IgD-negative memory B cell (primary cell): ENCODE data around the gene HOXA11. TPM values are rescaled to one million over a fixed set of nuclear protein-coding genes. Genes with fewer than 3 reads are reported as not detected.

Source experiments
- H3K27ac Mint-ChIP-seq, 3 donors: one replicate each; pipeline ENCODE4 v1.8.0; 2020 to 2022; ENCODE audit warnings: mild to moderate bottlenecking in 3 of 3, mixed read lengths in 3 of 3, moderate library complexity in 1 of 3
- H3K27me3 Mint-ChIP-seq: one replicate; pipeline ENCODE4 v1.8.0; 2021; ENCODE audit warnings: mixed read lengths
- H3K36me3 Mint-ChIP-seq: one replicate; pipeline ENCODE4 v1.8.0; 2020; ENCODE audit warnings: mild to moderate bottlenecking, mixed read lengths
- H3K4me1 Mint-ChIP-seq, 3 donors: one replicate each; pipeline ENCODE4 v1.8.0; 2020 to 2022; ENCODE audit warnings: mixed read lengths in 3 of 3, mild to moderate bottlenecking in 1 of 3
- H3K4me3 Mint-ChIP-seq, 4 donors: one replicate each; pipeline ENCODE4 v1.8.0; 2020 to 2022; ENCODE audit warnings: mild to moderate bottlenecking in 4 of 4, mixed read lengths in 4 of 4, moderate library complexity in 3 of 4
- H3K9me3 Mint-ChIP-seq, 3 donors: one replicate each; pipeline ENCODE4 v1.8.0; 2020 to 2021; ENCODE audit warnings: mixed read lengths in 3 of 3, mild to moderate bottlenecking in 1 of 3
- polyA plus RNA-seq: library from polyadenylated mRNA; unstranded; fragments of 300-500 nt; fragmentation: Illumina TruSeq; gene quantifications from one replicate; pipeline ENCODE4 v1.2.3, GENCODE V29; 2021

HOXA11 gene
- polyA plus RNA-seq, 1 donor from 2014 or later, result not detected

- H3K36me3 Mint-ChIP-seq, result peaks cover 2% of the 10 kb centered on the region
- H3K4me1 Mint-ChIP-seq, result peaks cover 8 to 20% (median 11%) of the 10 kb centered on the region in 3 donors
- peaks cover 0 to 5% (median 0%) of the 10 kb centered on the region in 3 donors for H3K9me3 Mint-ChIP-seq
- H3K27me3 Mint-ChIP-seq, result peaks cover 41% of the 10 kb centered on the region
- H3K4me3 Mint-ChIP-seq, result peak overlapping the region in 3 of 4 donors; percentile 52 to 75 (median 58)
- peak overlapping the region; percentile 86 to 94 (median 93) for H3K27ac Mint-ChIP-seq
Measured at GRCh38 chr7:27174874-27175625, 10.0 kb downstream of the HOXA11 start.

GRCh38 chr7:27173956-27174873 is 10.8 kb downstream of the HOXA11 start, which contains the start of gene HOXA10:
TSS of gene HOXA10 (minus strand) at chr7:27174320. CDS start at chr7:27174306, 14 bp downstream.
- Mint-ChIP-seq H3K4me1 (peaks cover 7 to 20% (median 7%) of the 10 kb centered on the region in 3 donors), H3K4me3 (peak within 1 kb of the TSS; percentile 54 to 75 (median 63)), H3K27me3 (peaks cover 34% of the 10 kb centered on the region)

DNA sequence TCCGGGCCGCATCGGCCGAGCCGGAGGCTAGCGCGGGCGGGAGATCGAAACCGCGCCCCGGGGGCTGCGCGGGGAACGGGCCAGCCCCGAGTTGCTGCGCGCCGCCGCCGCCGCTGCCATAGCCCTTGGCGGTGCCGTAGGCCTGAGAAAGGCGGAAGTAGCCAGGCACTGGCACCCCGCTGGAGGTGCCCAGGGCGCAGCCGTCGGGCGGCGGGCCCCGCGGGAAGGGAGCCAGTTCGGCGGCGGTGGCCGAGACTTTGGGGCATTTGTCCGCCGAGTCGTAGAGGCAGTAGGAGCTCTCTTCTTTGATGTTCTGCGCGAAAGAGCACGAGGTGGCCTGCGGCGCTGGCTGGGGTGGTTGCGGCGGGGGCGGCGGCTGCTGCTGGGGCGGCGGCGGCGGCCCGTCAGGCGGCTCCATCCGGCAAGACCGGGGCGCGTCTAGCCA is 11.5 kb downstream of the HOXA11 start:
- Mint-ChIP-seq H3K27me3 (peaks cover 40% of the 10 kb centered on the region), H3K9me3 (peaks cover 0 to 8% (median 0%) of the 10 kb centered on the region in 3 donors), H3K4me1 (peaks cover 7 to 20% (median 10%) of the 10 kb centered on the region in 3 donors), H3K27ac (peak overlapping the region in 1 of 3 donors; percentile 92), H3K4me3 (peak overlapping the region in 2 of 4 donors; percentile 45 to 54), H3K36me3 (peaks cover 2% of the 10 kb centered on the region)

More at GRCh38 chr7:27173956-27174873, 10.8 kb downstream of the HOXA11 start, which contains the start of gene HOXA10:
- H3K27ac Mint-ChIP-seq, result peak within 1 kb of the TSS; percentile 86 to 98 (median 93)
- H3K9me3 Mint-ChIP-seq, result peaks cover 0 to 5% (median 0%) of the 10 kb centered on the region in 3 donors
- peaks cover 2% of the 10 kb centered on the region for H3K36me3 Mint-ChIP-seq

- Mint-ChIP-seq H3K27ac (peak overlapping the region in 2 of 3 donors; percentile 92 to 98), H3K9me3 (peaks cover 0 to 8% (median 0%) of the 10 kb centered on the region in 3 donors), H3K4me1 (peaks cover 7 to 16% (median 10%) of the 10 kb centered on the region in 3 donors), H3K4me3 (peak overlapping the region in 2 of 4 donors; percentile 45 to 86), H3K27me3 (peaks cover 44% of the 10 kb centered on the region), H3K36me3 (peaks cover 2% of the 10 kb centered on the region)
Measured at GRCh38 chr7:27172823-27173510, 12.1 kb downstream of the HOXA11 start.

GRCh38 chr7:27172315-27172774 is 12.7 kb downstream of the HOXA11 start:
- peaks cover 0 to 8% (median 0%) of the 10 kb centered on the region in 3 donors for H3K9me3 Mint-ChIP-seq
- H3K27ac Mint-ChIP-seq, result peak overlapping the region; percentile 92 to 98 (median 96)
- peaks cover 7 to 12% (median 10%) of the 10 kb centered on the region in 3 donors for H3K4me1 Mint-ChIP-seq
- H3K36me3 Mint-ChIP-seq, result peaks cover 2% of the 10 kb centered on the region
- H3K27me3 Mint-ChIP-seq, result peaks cover 49% of the 10 kb centered on the region
- peak overlapping the region in 3 of 4 donors; percentile 60 to 86 (median 85) for H3K4me3 Mint-ChIP-seq

- H3K4me3 Mint-ChIP-seq, result peak overlapping the region; percentile 51 to 91 (median 73)
- peaks cover 2% of the 10 kb centered on the region for H3K36me3 Mint-ChIP-seq
- peaks cover 52% of the 10 kb centered on the region for H3K27me3 Mint-ChIP-seq
- peaks cover 0 to 10% (median 0%) of the 10 kb centered on the region in 3 donors for H3K9me3 Mint-ChIP-seq
- peaks cover 7 to 12% (median 10%) of the 10 kb centered on the region in 3 donors for H3K4me1 Mint-ChIP-seq
- peak overlapping the region; percentile 92 to 98 (median 96) for H3K27ac Mint-ChIP-seq
Measured at GRCh38 chr7:27171637-27172314, 13.3 kb downstream of the HOXA11 start.

GRCh38 chr7:27171325-27171636 is 13.8 kb downstream of the HOXA11 start:
- peaks cover 7 to 12% (median 10%) of the 10 kb centered on the region in 3 donors for H3K4me1 Mint-ChIP-seq
- peaks cover 51% of the 10 kb centered on the region for H3K27me3 Mint-ChIP-seq
- H3K27ac Mint-ChIP-seq, result peak overlapping the region; percentile 27 to 98 (median 92)
- H3K36me3 Mint-ChIP-seq, result peaks cover 2% of the 10 kb centered on the region
- peak overlapping the region in 2 of 4 donors; percentile 60 to 91 for H3K4me3 Mint-ChIP-seq
- peaks cover 0 to 10% (median 0%) of the 10 kb centered on the region in 3 donors for H3K9me3 Mint-ChIP-seq

DNA sequence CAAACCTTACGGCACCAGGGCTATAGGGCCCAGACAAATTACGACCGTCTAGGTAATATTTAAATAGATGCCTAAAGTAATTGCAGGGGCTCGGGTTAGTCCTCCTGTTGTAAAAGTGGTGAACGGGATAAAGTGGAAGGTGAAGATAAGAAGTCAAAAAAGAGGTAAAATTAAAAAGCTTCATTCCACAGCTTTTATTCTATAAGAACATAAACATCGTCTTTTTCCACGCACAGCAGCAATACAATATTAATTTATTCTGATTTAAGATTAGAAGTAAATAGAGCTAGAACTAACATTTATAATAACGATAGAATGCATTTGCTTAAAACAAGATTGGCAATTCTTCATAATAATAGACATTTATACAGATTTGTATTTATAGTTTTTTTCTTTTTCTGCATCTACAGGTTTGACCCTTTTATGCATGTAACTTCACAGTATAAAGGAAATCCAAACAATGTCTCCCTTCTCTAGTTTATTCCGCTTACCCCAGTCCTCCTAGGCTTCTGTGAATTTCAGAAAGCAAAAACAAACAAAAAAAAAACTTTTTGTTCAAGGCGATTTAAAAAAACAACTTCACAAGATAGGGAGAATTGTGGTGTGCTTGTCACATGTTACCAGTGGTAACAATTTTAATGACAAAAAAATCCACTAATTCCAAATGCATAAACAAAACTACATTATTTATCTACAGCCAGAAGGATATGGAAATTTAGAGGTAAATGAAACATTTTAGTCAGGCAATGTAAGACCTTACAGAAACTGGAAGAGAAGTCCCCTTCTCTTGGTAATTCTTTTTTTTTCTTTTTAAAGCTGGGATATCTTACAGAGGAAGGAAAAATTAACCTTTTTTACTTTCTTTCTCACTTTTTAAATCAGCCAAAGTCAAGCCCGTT is 14.4 kb downstream of the HOXA11 start:
- peaks cover 7 to 12% (median 10%) of the 10 kb centered on the region in 3 donors for H3K4me1 Mint-ChIP-seq
- peak overlapping the region; percentile 63 to 98 (median 80) for H3K27ac Mint-ChIP-seq
- peaks cover 0 to 13% (median 0%) of the 10 kb centered on the region in 3 donors for H3K9me3 Mint-ChIP-seq
- H3K4me3 Mint-ChIP-seq, result peak overlapping the region in 3 of 4 donors; percentile 17 to 62 (median 60)
- peaks cover 48% of the 10 kb centered on the region for H3K27me3 Mint-ChIP-seq
- H3K36me3 Mint-ChIP-seq, result peaks cover 2% of the 10 kb centered on the region

DNA sequence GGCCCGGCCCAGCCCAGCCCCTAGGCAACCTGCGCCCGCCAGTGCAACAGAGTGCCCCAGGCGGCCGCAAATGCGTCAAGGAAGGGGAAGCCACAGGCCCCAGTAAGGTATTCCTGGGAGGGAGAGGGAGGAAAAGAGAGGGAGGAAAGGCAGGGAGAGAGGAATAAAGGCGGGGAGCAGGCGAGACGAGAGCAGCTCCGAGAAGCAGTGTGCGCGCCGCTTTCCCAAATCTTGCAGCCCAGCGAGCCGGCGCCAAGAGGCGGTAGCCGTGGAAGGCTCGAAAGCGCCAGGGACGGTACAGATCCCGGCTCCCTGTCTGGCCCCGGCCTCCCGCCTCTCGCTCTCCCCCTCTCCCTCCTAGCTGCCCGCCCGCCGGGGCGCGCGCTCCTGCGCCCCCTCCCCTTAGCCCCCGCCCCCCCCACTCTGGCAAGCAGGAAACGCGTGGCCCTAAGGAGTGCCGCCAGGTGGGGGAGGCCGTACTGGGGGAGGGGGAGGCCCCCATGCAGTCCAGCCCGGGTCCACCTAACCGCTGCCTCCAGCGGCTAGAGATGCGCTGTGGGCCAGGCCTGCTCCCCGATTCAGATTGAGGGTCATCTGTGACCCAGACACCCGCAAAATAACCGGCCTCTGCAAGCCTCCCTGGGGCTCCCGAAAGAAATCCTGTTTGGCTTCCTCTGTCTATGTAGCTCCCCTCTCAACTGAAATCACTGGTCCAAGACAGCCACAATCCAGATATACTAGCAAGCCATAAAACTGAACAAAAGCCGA is 15.2 kb downstream of the HOXA11 start:
- Mint-ChIP-seq H3K27me3 (peaks cover 44% of the 10 kb centered on the region), H3K4me3 (peak overlapping the region in 3 of 4 donors; percentile 45 to 62 (median 60)), H3K9me3 (peaks cover 0 to 13% (median 0%) of the 10 kb centered on the region in 3 donors), H3K27ac (peak overlapping the region; percentile 63 to 98 (median 95)), H3K4me1 (peaks cover 7 to 12% (median 9%) of the 10 kb centered on the region in 3 donors), H3K36me3 (peaks cover 2% of the 10 kb centered on the region)

DNA sequence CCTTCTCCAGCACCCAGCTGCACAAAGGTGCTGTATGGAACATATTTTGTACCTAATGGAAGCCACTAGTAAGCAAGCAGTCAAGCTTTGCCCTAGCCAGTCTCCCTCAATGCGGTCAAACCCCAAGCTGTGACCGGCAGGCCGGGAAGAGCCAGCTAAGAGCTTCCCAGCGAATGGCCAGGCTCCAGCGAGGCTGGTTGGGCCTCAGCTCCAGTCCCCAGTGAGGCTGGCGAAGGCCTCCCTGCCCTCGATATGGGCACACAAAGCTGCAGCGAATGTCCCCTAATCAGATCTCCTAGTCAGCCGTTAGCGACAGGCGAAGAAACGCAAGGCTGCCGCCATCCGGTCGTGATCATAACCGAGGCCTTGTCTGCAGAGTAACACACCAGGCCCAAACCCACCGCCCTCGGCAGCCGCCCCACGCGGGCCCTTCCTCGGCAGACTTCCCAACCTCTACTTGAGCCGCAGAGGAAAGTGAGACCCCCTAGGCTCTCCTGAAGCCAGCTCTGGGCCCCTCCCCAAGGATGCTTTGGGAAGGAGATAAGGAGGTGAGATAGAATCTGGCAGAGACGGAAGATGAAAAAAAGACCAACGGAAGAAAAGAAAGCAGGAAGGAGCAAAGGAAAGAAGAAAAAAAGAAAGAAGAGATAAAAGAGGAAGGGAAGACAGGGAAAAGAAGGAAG is 16.6 kb downstream of the HOXA11 start:
- Mint-ChIP-seq H3K27ac (peak overlapping the region; percentile 85 to 98 (median 95)), H3K27me3 (peaks cover 48% of the 10 kb centered on the region), H3K4me1 (peaks cover 7 to 12% (median 9%) of the 10 kb centered on the region in 3 donors), H3K4me3 (peak overlapping the region; percentile 38 to 90 (median 76)), H3K9me3 (peaks cover 0 to 13% (median 0%) of the 10 kb centered on the region in 3 donors), H3K36me3 (peaks cover 3% of the 10 kb centered on the region)

DNA sequence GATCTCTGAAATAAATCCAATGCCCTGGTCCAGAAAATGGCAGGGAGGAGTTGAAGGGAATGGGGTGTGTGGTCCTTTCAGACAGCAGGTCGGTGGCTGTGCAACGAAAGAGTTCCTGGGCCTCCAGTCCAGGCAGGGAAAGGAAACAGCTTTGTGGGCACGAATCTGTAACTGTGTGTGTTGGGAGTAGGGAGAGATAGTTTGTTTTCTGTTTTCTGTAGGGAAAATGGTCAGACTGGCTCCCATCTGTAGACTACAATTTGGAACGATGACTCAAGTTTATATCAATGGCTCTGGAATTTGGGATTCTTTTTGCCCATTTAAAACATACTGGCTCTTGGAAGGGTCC is 17.1 kb downstream of the HOXA11 start:
- peak overlapping the region; percentile 85 to 98 (median 93) for H3K27ac Mint-ChIP-seq
- peaks cover 0 to 13% (median 0%) of the 10 kb centered on the region in 3 donors for H3K9me3 Mint-ChIP-seq
- peaks cover 50% of the 10 kb centered on the region for H3K27me3 Mint-ChIP-seq
- H3K36me3 Mint-ChIP-seq, result peaks cover 3% of the 10 kb centered on the region
- H3K4me1 Mint-ChIP-seq, result peaks cover 7 to 13% (median 9%) of the 10 kb centered on the region in 3 donors
- peak overlapping the region in 2 of 4 donors; percentile 39 to 86 for H3K4me3 Mint-ChIP-seq
